ENCODE measurements around the gene NAV1. TPM values are rescaled to one million over a fixed set of nuclear protein-coding genes. Genes with fewer than 3 reads are reported as not detected.
A peak's percentile ranks its signal among the peaks of the same experiment; 100 is the strongest.

The NAV1 gene
- total and polyA plus RNA-seq, 2 experiments from 2014 or later, result 22.7 to 37.4 TPM

- Histone ChIP-seq H3K79me2 (replicated peaks; ENCODE audit: insufficient read depth) (peaks cover 3% of the 10 kb centered on the region; the same call in 1 of the 2 replicates), H3F3A (replicated peaks; ENCODE audit: low read depth) (peaks cover 15% of the 10 kb centered on the region; the same call in 1 of the 2 replicates), H3K27me3 (ENCODE audit: insufficient read depth) (peaks cover 39% of the 10 kb centered on the region), H3K9me2 (ENCODE audit: insufficient read depth) (no peaks in the 10 kb centered on the region), H3K4me3 (peak overlapping the region; percentile 65), H3K4me1 (ENCODE audit: insufficient read depth) (peaks cover 35% of the 10 kb centered on the region), H3K4me2 (peak overlapping the region; percentile 95), H3K27ac (ENCODE audit: low read depth) (no peak overlapping the region), H2AFZ (peak overlapping the region; percentile 98), H3K36me3 (ENCODE audit: insufficient read depth) (no peaks in the 10 kb centered on the region), H4K20me1 (replicated peaks; ENCODE audit: insufficient read depth) (no peaks in the 10 kb centered on the region)
- H3K27ac Mint-ChIP-seq, result no peak overlapping the region
- peak overlapping the region; percentile 72 for H3K4me3 Mint-ChIP-seq
- no peaks in the 10 kb centered on the region for H3K9me3 Mint-ChIP-seq
- ATAC-seq, result no peak
- TF ChIP-seq EZH2 (IDR thresholded peaks at IDR 0.05; ENCODE audit: low read depth, unreplicated experiment), result peak; percentile 31
- TF ChIP-seq NANOG (IDR thresholded peaks at IDR 0.05; ENCODE audit: borderline replicate concordance), result no peak
- peaks cover 50% of the 10 kb centered on the region for H3K4me1 Mint-ChIP-seq
- H3K27me3 Mint-ChIP-seq (ENCODE audit: insufficient read depth, low read depth, poor library complexity), result peaks cover 36% of the 10 kb centered on the region
- peak; percentile 50 for DNase-seq (ENCODE audit: low spot score)
- no peaks in the 10 kb centered on the region for H3K36me3 Mint-ChIP-seq (ENCODE audit: low read depth)
These were observed 31.6 kb upstream of the NAV1 start for GRCh38 chr1:201507360-201507675.

- Histone ChIP-seq H3K4me1 (ENCODE audit: insufficient read depth) (peaks cover 26% of the 10 kb centered on the region), H4K20me1 (replicated peaks; ENCODE audit: insufficient read depth) (no peaks in the 10 kb centered on the region), H3K4me2 (no peak overlapping the region), H3F3A (replicated peaks; ENCODE audit: low read depth) (peaks cover 15% of the 10 kb centered on the region; the same call in 1 of the 2 replicates), H3K79me2 (replicated peaks; ENCODE audit: insufficient read depth) (peaks cover 3% of the 10 kb centered on the region; the same call in 1 of the 2 replicates), H3K27ac (ENCODE audit: low read depth) (no peak overlapping the region), H3K36me3 (ENCODE audit: insufficient read depth) (no peaks in the 10 kb centered on the region), H2AFZ (no peak overlapping the region), H3K9me2 (ENCODE audit: insufficient read depth) (peaks cover 3% of the 10 kb centered on the region), H3K27me3 (ENCODE audit: insufficient read depth) (peaks cover 39% of the 10 kb centered on the region), H3K4me3 (no peak overlapping the region)
- DNase-seq (ENCODE audit: low spot score), result no peak
- Mint-ChIP-seq H3K27me3 (ENCODE audit: insufficient read depth, low read depth, poor library complexity) (peaks cover 33% of the 10 kb centered on the region), H3K9me3 (no peaks in the 10 kb centered on the region), H3K4me3 (no peak overlapping the region), H3K36me3 (ENCODE audit: low read depth) (no peaks in the 10 kb centered on the region), H3K27ac (no peak overlapping the region), H3K4me1 (peaks cover 45% of the 10 kb centered on the region)
- ATAC-seq, result no peak
- TF ChIP-seq JUNB (IDR thresholded peaks at IDR 0.05; ENCODE audit: unreplicated experiment), result no peak
- no peak for TF ChIP-seq ZNF462 (CRISPR knock-in tag; IDR thresholded peaks at IDR 0.05)
- TF ChIP-seq ZNF114 (CRISPR knock-in tag; IDR thresholded peaks at IDR 0.05), result no peak
- TF ChIP-seq POLR2AphosphoS5 (IDR thresholded peaks at IDR 0.05; ENCODE audit: low read depth), result no peak
- no peak for TF ChIP-seq REST (IDR thresholded peaks at IDR 0.05; ENCODE audit: unreplicated experiment)
- TF ChIP-seq EZH2phosphoT487 (IDR thresholded peaks at IDR 0.05; ENCODE audit: unreplicated experiment), result no peak
- TF ChIP-seq CREB1 (CRISPR knock-in tag; IDR thresholded peaks at IDR 0.05; ENCODE audit: low read depth), result no peak
- TF ChIP-seq EZH2 (IDR thresholded peaks at IDR 0.05; ENCODE audit: low read depth, unreplicated experiment), result no peak
- no peak for TF ChIP-seq STAT1 (IDR thresholded peaks at IDR 0.05; ENCODE audit: unreplicated experiment)
- no peak for TF ChIP-seq CTCF (conservative IDR thresholded peaks at IDR 0.05; ENCODE audit: low read depth in 2 of 2)
These were observed 30.1 kb upstream of the NAV1 start for GRCh38 chr1:201508809-201509208.
